ENCODE measurements around the gene NKX6-2.
A peak's percentile ranks its signal among the peaks of the same experiment; 100 is the strongest.

NKX6-2 gene

GRCh38 chr10:132785723-132786475 lies at the start of gene NKX6-2:
Gene NKX6-2 (minus strand): TSS chr10:132786147. CDS start chr10:132785948, 199 bp downstream.
- no peak for DNase-seq (ENCODE audit: low spot score)

- no peak for DNase-seq (ENCODE audit: low spot score)
These were observed 49.2 kb upstream of the NKX6-2 start for GRCh38 chr10:132834891-132835847.

GRCh38 chr10:132834311-132834761 lies 48.4 kb upstream of the NKX6-2 start:
- no peak for DNase-seq (ENCODE audit: low spot score)

- no peak for DNase-seq (ENCODE audit: low spot score)
These were observed 47.6 kb upstream of the NKX6-2 start for GRCh38 chr10:132833421-132834111.

- no peak for DNase-seq (ENCODE audit: low spot score)
These were observed 46.4 kb upstream of the NKX6-2 start for GRCh38 chr10:132832186-132832969.

- peak; percentile 25 for DNase-seq (ENCODE audit: low spot score)
These were observed 43.5 kb upstream of the NKX6-2 start for GRCh38 chr10:132829403-132829802.

GRCh38 chr10:132828681-132829080 lies 42.7 kb upstream of the NKX6-2 start:
- DNase-seq (ENCODE audit: low spot score): peak; percentile 34

- DNase-seq (ENCODE audit: low spot score): peak; percentile 41
These were observed 42.1 kb upstream of the NKX6-2 start for GRCh38 chr10:132827861-132828539.

GRCh38 chr10:132827423-132827789 lies 41.5 kb upstream of the NKX6-2 start:
- no peak for DNase-seq (ENCODE audit: low spot score)

- no peak for DNase-seq (ENCODE audit: low spot score)
These were observed 40.8 kb upstream of the NKX6-2 start for GRCh38 chr10:132826524-132827422.

- peak; percentile 23 for DNase-seq (ENCODE audit: low spot score)
These were observed 40.0 kb upstream of the NKX6-2 start for GRCh38 chr10:132825783-132826523.

GRCh38 chr10:132820056-132820455 lies 34.1 kb upstream of the NKX6-2 start:
- peak; percentile 45 for DNase-seq (ENCODE audit: low spot score)

GRCh38 chr10:132817701-132818211 lies 31.8 kb upstream of the NKX6-2 start:
- DNase-seq (ENCODE audit: low spot score): peak; percentile 49

GRCh38 chr10:132816718-132817117 lies 30.8 kb upstream of the NKX6-2 start:
- DNase-seq (ENCODE audit: low spot score): no peak

- DNase-seq (ENCODE audit: low spot score): no peak
These were observed 29.4 kb upstream of the NKX6-2 start for GRCh38 chr10:132815168-132815857.

- no peak for DNase-seq (ENCODE audit: low spot score)
These were observed 28.5 kb upstream of the NKX6-2 start for GRCh38 chr10:132814469-132814856.

GRCh38 chr10:132813560-132814468 lies 27.9 kb upstream of the NKX6-2 start:
- DNase-seq (ENCODE audit: low spot score): no peak

Data from left forelimb (tissue), 1 donor.